Right lobe of liver (tissue), 6 donors: ENCODE measurements around the gene SPATA6L. TPM values are rescaled to one million over a fixed set of nuclear protein-coding genes. Genes with fewer than 3 reads are reported as not detected.
A peak's percentile ranks its signal among the peaks of the same experiment; 100 is the strongest.

Source experiments
- ATAC-seq, 4 donors: fragments of 200-7000 bp; cut with Tn5 transposase; one replicate each; pipeline ENCODE4 v1.9.1; 2020; ENCODE audit warnings: mild to moderate bottlenecking in 4 of 4, moderate library complexity in 4 of 4
- DNase-seq, 3 donors: peaks; one replicate each; pipeline ENCODE4 v3.0.0-alpha.2; 2020
- H3K27ac ChIP-seq, 3 donors: fragments of 200-600 bp; one replicate each; pipeline ENCODE4 v1.8.0; 2022
- H3K27me3 ChIP-seq, 2 donors: fragments of 200-600 bp; one replicate each; pipeline ENCODE4 v1.8.0; 2022
- H3K36me3 ChIP-seq, 4 donors: fragments of 200-600 bp; sonication (generic) in 1 of 4; one replicate each; pipeline versions ENCODE4 v1.5.1 to v1.8.0; 2017 to 2022; ENCODE audit warnings: control low read depth in 1 of 4
- H3K4me1 ChIP-seq, 4 donors: fragments of 200-600 bp; sonication (generic) in 1 of 4; one replicate each; pipeline versions ENCODE4 v1.5.1 to v1.8.0; 2017 to 2022; ENCODE audit warnings: control low read depth in 1 of 4
- H3K4me3 ChIP-seq, 3 donors: fragments of 200-600 bp; one replicate each; pipeline ENCODE4 v1.8.0; 2022
- H3K9me3 ChIP-seq, 4 donors: fragments of 200-600 bp; sonication (generic) in 1 of 4; one replicate each; pipeline versions ENCODE4 v1.5.1 to v1.8.0; 2017 to 2022; ENCODE audit warnings: control low read depth in 1 of 4
- CTCF ChIP-seq, 4 donors: fragments of 200-600 bp in 3 of 4; fragments of 450-650 bp in 1 of 4; IDR thresholded peaks; one replicate each; pipeline versions ENCODE4 v1.5.1 to v1.8.0; 2016 to 2022; ENCODE audit warnings: antibody characterized with exemption in 4 of 4, mild to moderate bottlenecking in 2 of 4
- POLR2A ChIP-seq: fragments of 450-650 bp; IDR thresholded peaks from one replicate; pipeline ENCODE4 v1.6.1; 2017; ENCODE audit warnings: antibody characterized with exemption, mild to moderate bottlenecking
- WGBS: methylation state at CpG from one replicate; pipeline ENCODE4 v1.1.6; 2018; ENCODE audit warnings: low coverage, low lambda C conversion rate; ENCODE audit not compliant: insufficient coverage; ENCODE audit errors: missing lambda C conversion rate; 5-methylcytosine and 5-hydroxymethylcytosine counted together
- intact Hi-C, 2 donors: fragments of 100-400 bp; cut with DNase I; formaldehyde crosslinking; loops; one replicate each; pipeline versions ENCODE4 v1.11.2 to v1.14.1; 2022
- total RNA-seq, 6 experiments: library from RNA; depleted of rRNA in 2 of 6; stranded (reverse); fragments of >200 nt in 2 of 6; fragmentation: NEBNext Ultra II Directional in 3 of 6; extraction: Animal tissue kit (Norgen Biotek cat#: 25700) in 3 of 6; gene quantifications; one replicate each; pipeline versions ENCODE4 v1.1.0 to v1.2.4, GENCODE V29; 2016 to 2023
- donor health status: DM: no; HTN: yes; CAD: no.
- donor health status: DM: no; HTN: no; CAD: no.
- donor health status: DM: no; HTN: no; CAD: no.
- donor health status: DM: no; HTN: yes; CAD: no.
- donor health status: DM: no; HTN: yes; CAD: no.

The SPATA6L gene
- total RNA-seq, 6 experiments from 2014 or later = 3.7 to 18.8 (median 5.0) TPM

DNA sequence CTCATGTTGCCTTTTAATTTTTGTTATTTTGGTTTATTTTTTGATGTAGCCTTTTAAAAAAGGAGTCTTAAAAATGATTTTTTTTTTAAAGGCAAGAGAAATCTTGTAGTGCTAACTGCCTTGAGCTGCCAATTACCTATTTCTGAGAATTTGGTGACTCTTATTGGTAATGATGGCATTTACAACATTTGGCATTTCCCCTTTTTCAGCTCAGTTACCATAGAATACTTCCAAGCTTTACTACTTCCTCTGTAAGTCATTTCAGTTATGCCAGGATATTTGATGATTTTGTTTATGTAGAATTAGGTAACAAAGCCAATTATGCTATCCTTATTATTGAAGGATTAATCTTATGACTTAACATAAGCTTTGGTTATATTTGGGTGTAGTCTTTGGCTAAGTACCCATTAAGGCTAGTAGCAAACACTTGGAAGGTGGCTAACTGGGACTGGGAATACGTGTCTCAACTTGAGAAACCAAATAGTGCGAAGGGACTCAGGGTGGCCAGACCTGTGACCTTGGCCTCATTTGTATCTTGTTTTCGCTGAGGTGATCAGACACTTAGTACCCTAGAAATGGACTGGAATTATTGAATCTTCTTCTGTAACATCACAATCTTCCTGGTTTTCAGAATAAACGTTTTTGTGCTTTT is 40.8 kb upstream of the SPATA6L start:
- H3K9me3 ChIP-seq = no peaks in the 10 kb centered on the region
- TF ChIP-seq CTCF (IDR thresholded peaks at IDR 0.05) (no peak), POLR2A (no peak)
- H3K4me3 ChIP-seq = no peak overlapping the region
- intact Hi-C loops = no loop called here
- 50% methylated on average over 4 of the region's 4 CpGs for WGBS
- no peaks in the 10 kb centered on the region for H3K4me1 ChIP-seq
- H3K27ac ChIP-seq = no peak overlapping the region
- DNase-seq = no peak
- ATAC-seq = peak in 1 of 4 donors; percentile 28
- peaks cover 0 to 51% (median 11%) of the 10 kb centered on the region in 4 donors for H3K36me3 ChIP-seq
- H3K27me3 ChIP-seq = no peaks in the 10 kb centered on the region

GRCh38 chr9:4706021-4706420 is 39.7 kb upstream of the SPATA6L start:
- no peak for TF ChIP-seq POLR2A
- TF ChIP-seq CTCF (IDR thresholded peaks at IDR 0.05) = no peak
- Histone ChIP-seq H3K4me3 (no peak overlapping the region), H3K27ac (no peak overlapping the region), H3K9me3 (no peaks in the 10 kb centered on the region), H3K36me3 (peaks cover 0 to 48% (median 12%) of the 10 kb centered on the region in 4 donors), H3K27me3 (no peaks in the 10 kb centered on the region), H3K4me1 (peaks cover 0 to 4% (median 0%) of the 10 kb centered on the region in 4 donors)
- 51% methylated on average over 2 of the region's 2 CpGs for WGBS
- ATAC-seq (no peak), DNase-seq (no peak)
- intact Hi-C loops = no loop called here

- DNase-seq (no peak), ATAC-seq (no peak)
- Histone ChIP-seq H3K9me3 (no peaks in the 10 kb centered on the region), H3K4me1 (peaks cover 0 to 22% (median 3%) of the 10 kb centered on the region in 4 donors), H3K36me3 (peaks cover 0 to 42% (median 12%) of the 10 kb centered on the region in 4 donors), H3K27me3 (no peaks in the 10 kb centered on the region), H3K27ac (no peak overlapping the region), H3K4me3 (no peak overlapping the region)
- 87% methylated on average over 2 of the region's 2 CpGs for WGBS
- TF ChIP-seq POLR2A = no peak
- TF ChIP-seq CTCF (IDR thresholded peaks at IDR 0.05) = no peak
- intact Hi-C loops = no loop called here
These were observed 37.8 kb upstream of the SPATA6L start for GRCh38 chr9:4704129-4704528.

DNA sequence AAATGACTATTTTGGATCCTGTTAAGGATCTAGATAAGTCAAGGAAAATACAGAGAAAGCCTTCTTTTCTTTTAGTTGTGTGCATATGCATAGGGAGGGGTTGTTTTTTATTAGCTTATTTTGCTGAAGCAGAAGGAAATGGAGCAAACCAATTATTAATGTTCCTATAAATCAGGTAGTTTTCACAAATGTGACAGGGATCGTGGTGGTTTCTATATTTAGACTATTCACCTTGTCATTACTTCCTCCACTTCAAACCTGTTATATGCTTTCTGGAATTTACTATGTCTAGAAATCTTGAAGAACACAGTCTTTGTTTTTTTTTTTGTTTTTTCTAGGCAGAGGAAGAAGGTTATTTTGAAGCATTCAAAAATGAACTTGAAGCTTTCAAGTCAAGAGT is 35.2 kb upstream of the SPATA6L start:
- Histone ChIP-seq H3K9me3 (no peaks in the 10 kb centered on the region), H3K27ac (no peak overlapping the region), H3K4me3 (no peak overlapping the region), H3K36me3 (peaks cover 0 to 60% (median 18%) of the 10 kb centered on the region in 4 donors), H3K27me3 (no peaks in the 10 kb centered on the region), H3K4me1 (peaks cover 0 to 24% (median 4%) of the 10 kb centered on the region in 4 donors)
- DNase-seq = no peak
- ATAC-seq = no peak
- intact Hi-C loops = no loop called here
- TF ChIP-seq POLR2A (no peak), CTCF (IDR thresholded peaks at IDR 0.05) (no peak)
- WGBS = 60% methylated on average over 1 of the region's 1 CpG
